GM21381 (cell line): ENCODE results near the gene RTL1.

Experiments
- ATAC-seq: cut with Tn5 transposase; IDR thresholded peaks from one replicate; pipeline ENCODE4 v1.9.1; 2021; ENCODE audit warnings: mild to moderate bottlenecking, moderate library complexity; ENCODE audit not compliant: unreplicated experiment

Gene RTL1

GRCh38 chr14:100903672-100904185, at the start of gene RTL1:
RTL1 (minus strand) TSS chr14:100903722; CDS start chr14:100884788, 18,934 bp downstream.
- no peak for ATAC-seq

GRCh38 chr14:100950024-100950423, 46.5 kb upstream of the RTL1 start:
- ATAC-seq: no peak

- ATAC-seq: no peak
Measured at GRCh38 chr14:100944052-100944451, 40.5 kb upstream of the RTL1 start.

DNA sequence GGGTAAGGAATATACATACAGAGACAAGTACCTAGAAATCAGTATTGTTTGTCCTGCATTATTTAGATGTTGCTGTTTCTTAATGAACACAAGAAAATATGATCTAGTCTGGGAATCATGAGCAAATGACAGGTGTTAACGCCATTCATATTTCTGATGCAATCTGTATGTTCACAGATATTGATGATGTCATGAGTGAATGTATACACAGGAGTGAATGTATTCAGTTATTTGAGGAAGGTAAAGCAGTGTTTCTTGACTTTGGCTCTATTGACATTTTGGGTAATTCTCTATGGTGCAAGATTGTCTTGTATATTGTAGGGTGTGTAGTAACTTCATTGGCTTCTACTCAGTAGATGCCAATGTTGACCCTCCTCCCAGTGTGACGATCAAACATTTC, 26.7 kb upstream of the RTL1 start:
- no peak for ATAC-seq

DNA sequence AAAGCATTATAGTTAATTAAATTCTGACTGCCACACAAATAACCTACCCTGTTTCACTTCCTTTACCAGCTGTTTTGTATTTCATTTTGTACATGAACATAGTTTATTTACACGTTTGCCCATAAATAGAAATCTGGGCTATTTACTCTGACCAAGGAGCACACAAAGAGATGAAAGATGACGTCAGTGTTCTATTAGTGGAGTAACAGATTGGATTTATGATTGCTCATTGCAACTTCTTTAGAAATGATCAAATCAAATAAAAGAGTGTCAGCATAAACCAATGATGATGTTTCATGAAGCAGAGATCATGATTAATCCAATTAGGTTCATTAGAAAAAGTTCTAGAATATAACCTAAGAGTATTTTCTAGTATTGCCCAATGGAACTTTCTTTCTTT, 12.0 kb upstream of the RTL1 start:
- no peak for ATAC-seq

DNA sequence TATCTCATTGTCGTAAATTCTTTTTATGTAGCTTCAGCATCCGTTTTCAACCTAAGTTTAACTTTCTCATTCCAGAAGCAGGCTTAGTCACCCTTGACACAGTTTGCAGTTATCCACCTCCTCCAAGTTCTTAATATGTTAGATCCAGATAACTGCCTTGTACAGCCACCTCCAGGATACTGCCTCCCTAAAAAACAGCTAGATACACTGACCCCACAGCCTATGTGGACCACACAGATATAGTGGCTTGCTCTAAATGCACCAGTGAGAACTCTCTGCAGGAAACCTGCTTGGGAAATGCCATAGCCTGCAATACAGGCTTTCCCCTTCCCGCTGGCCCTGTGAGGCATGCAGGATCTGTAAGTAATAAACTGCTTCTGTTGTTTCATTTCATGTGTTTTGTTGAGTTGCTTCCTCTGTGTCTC, 11.1 kb upstream of the RTL1 start:
- no peak for ATAC-seq

GRCh38 chr14:100911665-100912316, 8.3 kb upstream of the RTL1 start:
- ATAC-seq: no peak

DNA sequence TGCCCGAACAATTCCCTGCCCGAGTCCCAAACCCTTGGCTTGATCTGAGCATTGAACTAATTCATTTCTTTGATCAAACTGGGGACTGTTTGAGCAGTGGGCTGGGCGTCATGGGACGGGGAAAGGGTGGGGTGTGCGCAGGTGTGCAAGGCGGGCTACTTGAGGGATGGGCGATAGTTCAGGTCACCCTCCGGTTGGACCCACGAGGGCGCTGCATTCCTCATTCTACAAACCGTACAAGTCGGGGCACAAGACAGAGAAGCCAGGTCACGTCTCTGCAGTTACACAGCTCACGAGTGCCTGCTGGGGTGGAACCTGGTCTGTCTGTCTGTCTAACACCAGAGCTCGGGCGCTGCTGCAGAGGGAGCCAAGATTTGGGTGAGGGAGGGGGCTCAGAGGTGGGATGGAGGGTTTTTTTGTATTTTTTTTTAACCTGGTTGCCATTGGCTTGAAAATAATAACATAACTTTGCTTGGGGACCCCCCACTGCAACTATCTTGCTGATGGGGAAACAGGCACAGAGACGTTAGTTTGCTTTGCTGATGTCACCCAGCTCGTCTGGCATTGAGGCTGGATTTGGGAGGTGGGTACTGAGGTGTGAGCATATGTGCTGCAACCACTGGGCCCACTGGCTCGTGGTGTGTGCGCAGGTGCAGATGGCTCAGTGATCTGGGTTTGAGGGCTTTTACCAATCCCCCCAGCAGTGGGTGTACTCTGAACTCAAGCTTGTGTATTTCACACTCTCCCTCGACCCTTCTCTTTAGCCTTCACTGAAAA, 7.6 kb upstream of the RTL1 start:
- no peak for ATAC-seq

GRCh38 chr14:100909439-100909838, 5.9 kb upstream of the RTL1 start:
- ATAC-seq: no peak

GRCh38 chr14:100907240-100907639, 3.7 kb upstream of the RTL1 start:
- ATAC-seq: no peak

GRCh38 chr14:100906420-100906819, 2.9 kb upstream of the RTL1 start:
- ATAC-seq: no peak

GRCh38 chr14:100905166-100905565, 1.6 kb upstream of the RTL1 start:
- ATAC-seq: no peak

GRCh38 chr14:100904307-100905087, 975 bp upstream of the RTL1 start:
- no peak for ATAC-seq

GRCh38 chr14:100903134-100903468, 421 bp downstream of the RTL1 start:
- ATAC-seq: no peak

- no peak for ATAC-seq
Measured at GRCh38 chr14:100902295-100903133, 1.0 kb downstream of the RTL1 start.

GRCh38 chr14:100901391-100902183, 1.9 kb downstream of the RTL1 start:
- ATAC-seq: no peak

GRCh38 chr14:100900837-100901390, 2.6 kb downstream of the RTL1 start:
- ATAC-seq: no peak

GRCh38 chr14:100899884-100900771, 3.4 kb downstream of the RTL1 start:
- no peak for ATAC-seq
